Measurements from ENCODE around the gene RIPK4. TPM values are rescaled to one million over a fixed set of nuclear protein-coding genes. Genes with fewer than 3 reads are reported as not detected.

The RIPK4 gene
- total RNA-seq, 1 donor from 2014 or later, result not detected

- no peak for DNase-seq (ENCODE audit: low read depth, low spot score)
- Mint-ChIP-seq H3K4me3 (no peak overlapping the region), H3K27me3 (ENCODE audit: low read depth) (peaks cover 23% of the 10 kb centered on the region), H3K9me3 (peaks cover 10% of the 10 kb centered on the region), H3K27ac (ENCODE audit: unreplicated experiment) (no peak overlapping the region), H3K36me3 (ENCODE audit: low read depth) (peaks cover 4% of the 10 kb centered on the region), H3K4me1 (peaks cover 7% of the 10 kb centered on the region)
- TF ChIP-seq, protein P1, sequence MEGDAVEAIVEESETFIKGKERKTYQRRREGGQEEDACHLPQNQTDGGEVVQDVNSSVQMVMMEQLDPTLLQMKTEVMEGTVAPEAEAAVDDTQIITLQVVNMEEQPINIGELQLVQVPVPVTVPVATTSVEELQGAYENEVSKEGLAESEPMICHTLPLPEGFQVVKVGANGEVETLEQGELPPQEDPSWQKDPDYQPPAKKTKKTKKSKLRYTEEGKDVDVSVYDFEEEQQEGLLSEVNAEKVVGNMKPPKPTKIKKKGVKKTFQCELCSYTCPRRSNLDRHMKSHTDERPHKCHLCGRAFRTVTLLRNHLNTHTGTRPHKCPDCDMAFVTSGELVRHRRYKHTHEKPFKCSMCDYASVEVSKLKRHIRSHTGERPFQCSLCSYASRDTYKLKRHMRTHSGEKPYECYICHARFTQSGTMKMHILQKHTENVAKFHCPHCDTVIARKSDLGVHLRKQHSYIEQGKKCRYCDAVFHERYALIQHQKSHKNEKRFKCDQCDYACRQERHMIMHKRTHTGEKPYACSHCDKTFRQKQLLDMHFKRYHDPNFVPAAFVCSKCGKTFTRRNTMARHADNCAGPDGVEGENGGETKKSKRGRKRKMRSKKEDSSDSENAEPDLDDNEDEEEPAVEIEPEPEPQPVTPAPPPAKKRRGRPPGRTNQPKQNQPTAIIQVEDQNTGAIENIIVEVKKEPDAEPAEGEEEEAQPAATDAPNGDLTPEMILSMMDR (conservative IDR thresholded peaks at IDR 0.05), result no peak
Observed at GRCh38 chr21:41729701-41730366, 37.0 kb downstream of the RIPK4 start.

DNA sequence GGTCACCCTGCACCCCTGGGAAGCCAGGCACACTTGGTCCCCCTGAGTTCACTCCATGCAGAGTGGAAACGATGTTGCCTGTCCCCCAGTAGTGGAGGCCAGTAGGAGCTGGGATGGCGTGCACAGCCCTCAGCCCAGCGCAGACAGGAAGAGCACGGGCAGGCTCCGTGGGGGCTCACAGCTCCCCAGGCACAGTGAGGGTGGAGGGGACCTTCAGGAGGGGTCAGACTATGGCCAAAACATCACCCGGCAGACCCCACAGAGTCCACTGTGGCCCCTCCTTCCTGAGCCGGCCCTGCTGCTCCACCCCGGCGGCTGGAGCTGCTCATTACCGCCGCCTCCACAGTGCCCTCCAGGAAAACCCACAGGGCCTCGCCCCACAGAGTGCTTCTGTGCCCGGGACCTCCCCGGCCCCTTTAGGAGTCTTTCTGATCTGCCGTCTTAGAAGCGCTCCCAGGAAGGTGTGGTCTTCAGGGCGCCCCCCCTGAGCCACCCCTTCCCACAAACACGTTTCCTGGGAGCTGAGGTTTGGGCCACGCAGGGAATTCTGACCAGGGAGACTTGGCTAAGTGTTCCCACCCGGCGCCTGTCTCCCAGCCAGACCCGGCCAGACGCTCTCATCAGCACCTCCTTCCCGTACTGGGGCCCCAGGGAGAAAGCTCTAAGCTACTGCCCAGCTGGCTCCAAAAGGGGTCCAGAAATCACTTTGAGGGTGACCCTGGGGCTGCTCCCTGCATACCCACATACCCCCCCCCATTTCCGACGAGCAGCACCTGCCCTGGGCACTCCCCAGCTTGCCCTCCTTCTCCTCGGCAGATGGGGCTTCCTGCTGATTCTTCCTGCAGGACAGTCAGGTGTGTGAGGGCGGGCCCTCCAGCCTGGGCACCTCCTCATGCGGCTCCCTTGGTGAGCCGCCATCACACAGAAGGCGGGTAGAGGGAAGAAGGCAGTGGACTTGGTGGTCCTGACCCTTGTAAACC, 38.8 kb downstream of the RIPK4 start:
- Mint-ChIP-seq H3K27ac (ENCODE audit: unreplicated experiment) (peak overlapping the region; percentile 35), H3K4me3 (no peak overlapping the region), H3K4me1 (peaks cover 7% of the 10 kb centered on the region), H3K9me3 (peaks cover 7% of the 10 kb centered on the region), H3K36me3 (ENCODE audit: low read depth) (peaks cover 4% of the 10 kb centered on the region), H3K27me3 (ENCODE audit: low read depth) (peaks cover 17% of the 10 kb centered on the region)
- TF ChIP-seq, protein P1 (conservative IDR thresholded peaks at IDR 0.05), result no peak
- DNase-seq (ENCODE audit: low read depth, low spot score), result no peak

DNA sequence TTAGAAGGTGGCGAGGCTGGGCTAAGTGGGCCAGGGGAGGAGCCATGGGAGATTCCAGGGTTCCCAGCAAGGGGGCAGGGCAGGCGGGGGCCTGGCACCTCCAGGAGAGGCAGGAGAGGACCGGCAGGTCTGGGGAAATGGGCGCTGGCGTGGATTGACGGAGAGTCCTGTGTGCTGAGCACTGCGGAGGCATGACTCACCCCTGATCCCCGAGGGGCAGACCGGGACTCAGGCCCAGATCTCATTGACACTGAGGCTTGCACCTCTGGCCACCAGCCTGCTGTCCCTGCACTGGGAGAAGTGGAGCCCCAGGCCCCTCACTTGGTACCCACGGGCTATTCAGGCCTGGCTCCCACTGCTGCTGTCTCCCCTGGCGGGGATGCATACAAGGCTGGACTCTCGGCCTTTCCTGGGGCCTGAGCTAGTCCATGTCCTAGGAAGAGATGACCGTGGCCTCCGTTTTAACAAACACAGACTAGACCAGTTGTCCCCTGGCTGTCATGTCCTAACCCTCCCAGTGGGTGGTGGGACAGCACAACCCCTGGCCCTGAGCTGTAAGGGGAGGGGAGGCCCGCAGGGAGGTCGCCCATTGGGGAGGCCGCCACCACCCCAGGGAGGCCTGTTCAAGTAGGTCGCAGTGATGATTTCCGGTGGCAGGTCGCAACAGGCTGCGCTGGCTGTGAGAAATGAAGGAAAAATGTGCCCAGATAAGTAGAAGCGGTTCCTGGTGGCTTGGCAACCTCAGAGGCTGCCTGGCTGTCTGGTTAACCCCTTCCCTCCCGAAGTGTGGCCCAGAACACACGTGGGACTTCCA, 39.7 kb downstream of the RIPK4 start:
- TF ChIP-seq, protein P1 (conservative IDR thresholded peaks at IDR 0.05), result no peak
- peaks cover 4% of the 10 kb centered on the region for H3K36me3 Mint-ChIP-seq (ENCODE audit: low read depth)
- peak overlapping the region; percentile 35 for H3K27ac Mint-ChIP-seq (ENCODE audit: unreplicated experiment)
- DNase-seq (ENCODE audit: low read depth, low spot score), result no peak
- H3K27me3 Mint-ChIP-seq (ENCODE audit: low read depth), result peaks cover 10% of the 10 kb centered on the region
- no peaks in the 10 kb centered on the region for H3K9me3 Mint-ChIP-seq
- no peak overlapping the region for H3K4me3 Mint-ChIP-seq
- peaks cover 7% of the 10 kb centered on the region for H3K4me1 Mint-ChIP-seq

DNA sequence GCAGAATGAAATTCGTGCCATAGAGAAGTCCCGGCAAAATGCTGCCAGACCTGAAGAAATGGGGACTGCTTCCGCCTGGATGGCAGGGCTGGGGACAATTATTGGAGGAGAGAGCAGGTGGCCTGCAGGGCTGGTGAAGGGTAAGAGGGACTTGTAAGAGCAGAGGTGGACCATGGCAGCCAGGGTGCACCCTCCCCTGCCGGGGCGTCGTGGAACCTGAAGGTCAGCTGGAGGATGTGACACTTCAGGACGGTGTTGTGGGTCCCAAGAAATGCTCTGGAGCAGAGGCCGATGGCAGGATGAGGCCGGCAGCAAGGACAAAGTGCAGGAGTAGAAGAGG, 40.3 kb downstream of the RIPK4 start:
- TF ChIP-seq, protein P1 (conservative IDR thresholded peaks at IDR 0.05), result no peak
- Mint-ChIP-seq H3K4me1 (peaks cover 7% of the 10 kb centered on the region), H3K36me3 (ENCODE audit: low read depth) (peaks cover 4% of the 10 kb centered on the region), H3K27me3 (ENCODE audit: low read depth) (peaks cover 6% of the 10 kb centered on the region), H3K27ac (ENCODE audit: unreplicated experiment) (no peak overlapping the region), H3K9me3 (no peaks in the 10 kb centered on the region), H3K4me3 (no peak overlapping the region)
- DNase-seq (ENCODE audit: low read depth, low spot score), result no peak

DNA sequence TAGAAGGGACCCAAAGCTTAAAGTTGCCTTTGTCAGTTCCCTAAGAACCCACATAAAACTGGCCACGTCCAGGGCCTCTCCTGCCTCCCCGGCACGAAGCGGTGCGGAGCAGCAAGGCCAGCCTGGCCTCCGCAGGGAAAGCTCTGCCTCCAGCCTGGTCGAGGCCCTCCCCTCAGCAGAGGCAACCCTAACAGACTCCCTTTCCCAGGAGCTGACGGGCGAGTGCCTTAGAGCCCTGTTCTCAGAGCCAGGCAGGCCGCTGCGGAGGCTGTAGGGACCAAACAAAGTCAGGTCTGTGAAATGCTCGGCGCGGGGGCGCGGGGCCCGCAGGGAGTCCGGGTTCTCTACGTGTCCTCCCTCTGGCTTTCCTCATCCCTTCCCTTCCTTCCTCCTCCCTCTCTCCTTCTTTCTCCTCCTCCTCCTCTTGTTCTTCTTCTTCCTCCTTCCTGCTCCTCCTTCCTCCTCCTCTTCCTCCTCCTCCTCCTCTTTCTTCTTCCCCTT, 40.7 kb downstream of the RIPK4 start:
- peaks cover 2% of the 10 kb centered on the region for H3K27me3 Mint-ChIP-seq (ENCODE audit: low read depth)
- TF ChIP-seq, protein P1 (conservative IDR thresholded peaks at IDR 0.05), result no peak
- DNase-seq (ENCODE audit: low read depth, low spot score), result no peak
- H3K4me1 Mint-ChIP-seq, result peaks cover 7% of the 10 kb centered on the region
- H3K36me3 Mint-ChIP-seq (ENCODE audit: low read depth), result no peaks in the 10 kb centered on the region
- no peak overlapping the region for H3K4me3 Mint-ChIP-seq
- no peak overlapping the region for H3K27ac Mint-ChIP-seq (ENCODE audit: unreplicated experiment)
- no peaks in the 10 kb centered on the region for H3K9me3 Mint-ChIP-seq
